Endothelial cell of umbilical vein (primary cell): ENCODE measurements around the gene RAB9B.

Experiments
- CTCF ChIP-seq, 2 donors: IDR thresholded peaks; 1 replicate in 1 of 2; 2 replicates in 1 of 2; pipeline ENCODE4 v1.5.1; 2011; ENCODE audit warnings: low read length in 2 of 2, mild to moderate bottlenecking in 2 of 2, moderate library complexity in 2 of 2, control low read depth in 1 of 2, inconsistent platforms in 1 of 2, low read depth in 1 of 2; ENCODE audit not compliant: insufficient read depth in 1 of 2; ENCODE audit errors: extremely low read depth in 1 of 2
- EZH2 ChIP-seq: IDR thresholded peaks from 2 replicates; pipeline ENCODE4 v1.6.1; 2012; ENCODE audit warnings: borderline replicate concordance, low read depth, mild to moderate bottlenecking, moderate library complexity, low read length, inconsistent platforms; ENCODE audit not compliant: severe bottlenecking
- FOS ChIP-seq: IDR thresholded peaks from 2 replicates; pipeline ENCODE4 v1.6.1; 2011; ENCODE audit warnings: mild to moderate bottlenecking, low read length, moderate library complexity, borderline replicate concordance; ENCODE audit not compliant: insufficient read depth
- GATA2 ChIP-seq: IDR thresholded peaks from 2 replicates; pipeline ENCODE4 v1.7.0; 2011; ENCODE audit warnings: low read depth, mild to moderate bottlenecking, moderate library complexity, mixed read lengths, low read length; ENCODE audit not compliant: insufficient read length, insufficient read depth
- JUN ChIP-seq: IDR thresholded peaks from 2 replicates; pipeline ENCODE4 v1.6.1; 2011; ENCODE audit warnings: borderline replicate concordance, low read depth; ENCODE audit not compliant: insufficient read length, insufficient read depth
- MAX ChIP-seq: IDR thresholded peaks from 2 replicates; pipeline ENCODE4 v1.6.1; 2011; ENCODE audit not compliant: insufficient read depth, insufficient read length
- MYC ChIP-seq: IDR thresholded peaks from one replicate; pipeline ENCODE4 v1.6.1; 2011; ENCODE audit warnings: mild to moderate bottlenecking, low read depth, low read length
- POLR2A ChIP-seq: IDR thresholded peaks from 2 replicates; pipeline ENCODE4 v1.6.1; 2012; ENCODE audit warnings: low read depth, mild to moderate bottlenecking, control low read depth, low read length
- POLR2AphosphoS5 ChIP-seq: IDR thresholded peaks from 2 replicates; pipeline ENCODE4 v1.6.1; 2012; ENCODE audit warnings: low read depth, mild to moderate bottlenecking, control low read depth, low read length, moderate library complexity; ENCODE audit not compliant: insufficient read depth

- TF ChIP-seq CTCF (IDR thresholded peaks at IDR 0.05; ENCODE audit: extremely low read depth in 1 of 2, insufficient read depth in 1 of 2, low read depth in 1 of 2, low read length in 2 of 2), result no peak
- TF ChIP-seq POLR2A, result no peak
- TF ChIP-seq FOS, result no peak
- no peak for TF ChIP-seq EZH2
- no peak for TF ChIP-seq MAX
- TF ChIP-seq POLR2AphosphoS5, result no peak
- no peak for TF ChIP-seq JUN
- no peak for TF ChIP-seq MYC
- TF ChIP-seq GATA2, result no peak
These were observed 40.1 kb downstream of the RAB9B start for GRCh38 chrX:103791826-103792485.
